ENCODE results near the gene PPP1R3C. TPM values are rescaled to one million over a fixed set of nuclear protein-coding genes. Genes with fewer than 3 reads are reported as not detected.

The PPP1R3C gene
- total and polyA plus RNA-seq, 9 donors: 2.9 to 42.3 (median 16.7) TPM

GRCh38 chr10:91622601-91623000 is 10.3 kb downstream of the PPP1R3C start:
- no peaks in the 10 kb centered on the region for H3K27me3 ChIP-seq
- intact Hi-C loops (cut with DNase I): no loop called here
- WGBS, 3 donors: 92 to 98% (median 93%) methylated on average over 1 of the region's 1 CpG
- H3K4me3 ChIP-seq: no peak overlapping the region
- no peaks in the 10 kb centered on the region for H3K4me1 ChIP-seq (ENCODE audit: insufficient read depth)
- H3K27ac ChIP-seq: no peak overlapping the region
- DNase-seq: no peak
- H3K9me3 ChIP-seq: no peaks in the 10 kb centered on the region
- TF ChIP-seq POLR2A (IDR thresholded peaks at IDR 0.05) (no peak), EP300 (IDR thresholded peaks at IDR 0.05) (no peak)
- TF ChIP-seq, protein P1, sequence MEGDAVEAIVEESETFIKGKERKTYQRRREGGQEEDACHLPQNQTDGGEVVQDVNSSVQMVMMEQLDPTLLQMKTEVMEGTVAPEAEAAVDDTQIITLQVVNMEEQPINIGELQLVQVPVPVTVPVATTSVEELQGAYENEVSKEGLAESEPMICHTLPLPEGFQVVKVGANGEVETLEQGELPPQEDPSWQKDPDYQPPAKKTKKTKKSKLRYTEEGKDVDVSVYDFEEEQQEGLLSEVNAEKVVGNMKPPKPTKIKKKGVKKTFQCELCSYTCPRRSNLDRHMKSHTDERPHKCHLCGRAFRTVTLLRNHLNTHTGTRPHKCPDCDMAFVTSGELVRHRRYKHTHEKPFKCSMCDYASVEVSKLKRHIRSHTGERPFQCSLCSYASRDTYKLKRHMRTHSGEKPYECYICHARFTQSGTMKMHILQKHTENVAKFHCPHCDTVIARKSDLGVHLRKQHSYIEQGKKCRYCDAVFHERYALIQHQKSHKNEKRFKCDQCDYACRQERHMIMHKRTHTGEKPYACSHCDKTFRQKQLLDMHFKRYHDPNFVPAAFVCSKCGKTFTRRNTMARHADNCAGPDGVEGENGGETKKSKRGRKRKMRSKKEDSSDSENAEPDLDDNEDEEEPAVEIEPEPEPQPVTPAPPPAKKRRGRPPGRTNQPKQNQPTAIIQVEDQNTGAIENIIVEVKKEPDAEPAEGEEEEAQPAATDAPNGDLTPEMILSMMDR (IDR thresholded peaks at IDR 0.05): no peak
- H3K36me3 ChIP-seq: no peaks in the 10 kb centered on the region

- Histone ChIP-seq H3K27ac (no peak overlapping the region), H3K9me3 (no peaks in the 10 kb centered on the region), H3K4me1 (ENCODE audit: insufficient read depth) (no peaks in the 10 kb centered on the region), H3K36me3 (no peaks in the 10 kb centered on the region), H3K27me3 (no peaks in the 10 kb centered on the region), H3K4me3 (no peak overlapping the region)
- WGBS, 3 donors: 71 to 84% (median 84%) methylated on average over 1 of the region's 1 CpG
- no peak for TF ChIP-seq POLR2A (IDR thresholded peaks at IDR 0.05)
- TF ChIP-seq EP300 (IDR thresholded peaks at IDR 0.05): no peak
- TF ChIP-seq, protein P1 (IDR thresholded peaks at IDR 0.05): no peak
- no peak for DNase-seq
- intact Hi-C loops (cut with DNase I): no loop called here
Measured at GRCh38 chr10:91621483-91622113, 11.3 kb downstream of the PPP1R3C start.

DNA sequence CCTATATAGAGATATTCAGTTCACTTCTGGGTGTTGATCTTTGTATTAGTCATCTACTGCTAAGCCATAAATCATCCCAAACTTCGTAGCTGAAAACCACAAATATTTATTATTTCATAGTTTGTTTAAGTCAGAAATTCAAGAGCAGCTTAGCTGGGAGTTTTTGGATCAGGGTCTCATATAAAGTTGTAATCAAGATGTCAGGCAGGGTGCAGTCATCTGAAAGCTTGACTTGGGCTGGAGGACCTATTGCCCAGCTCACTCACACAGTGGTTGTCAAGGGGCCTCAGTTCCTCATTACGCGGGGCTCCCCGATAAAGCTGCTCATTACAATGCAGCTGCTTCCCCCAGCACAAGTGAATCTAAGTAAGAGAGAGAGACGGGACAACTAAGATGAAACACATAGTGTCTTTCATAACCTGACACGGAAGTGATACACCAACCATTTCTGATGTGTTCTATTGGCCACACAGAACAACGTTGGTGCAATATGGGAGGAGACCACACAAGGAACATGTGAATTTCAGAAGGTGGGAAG is 15.7 kb downstream of the PPP1R3C start:
- H3K4me1 ChIP-seq (ENCODE audit: insufficient read depth): peaks cover 1% of the 10 kb centered on the region
- no peaks in the 10 kb centered on the region for H3K36me3 ChIP-seq
- H3K9me3 ChIP-seq: no peaks in the 10 kb centered on the region
- TF ChIP-seq POLR2A (IDR thresholded peaks at IDR 0.05): no peak
- TF ChIP-seq EP300 (IDR thresholded peaks at IDR 0.05): no peak
- TF ChIP-seq, protein P1 (IDR thresholded peaks at IDR 0.05): no peak
- no peak for DNase-seq
- WGBS, 3 donors: 74 to 83% (median 77%) methylated on average over 7 of the region's 7 CpGs
- intact Hi-C loops (cut with DNase I): no loop called here
- no peak overlapping the region for H3K27ac ChIP-seq
- no peak overlapping the region for H3K4me3 ChIP-seq
- no peaks in the 10 kb centered on the region for H3K27me3 ChIP-seq

DNA sequence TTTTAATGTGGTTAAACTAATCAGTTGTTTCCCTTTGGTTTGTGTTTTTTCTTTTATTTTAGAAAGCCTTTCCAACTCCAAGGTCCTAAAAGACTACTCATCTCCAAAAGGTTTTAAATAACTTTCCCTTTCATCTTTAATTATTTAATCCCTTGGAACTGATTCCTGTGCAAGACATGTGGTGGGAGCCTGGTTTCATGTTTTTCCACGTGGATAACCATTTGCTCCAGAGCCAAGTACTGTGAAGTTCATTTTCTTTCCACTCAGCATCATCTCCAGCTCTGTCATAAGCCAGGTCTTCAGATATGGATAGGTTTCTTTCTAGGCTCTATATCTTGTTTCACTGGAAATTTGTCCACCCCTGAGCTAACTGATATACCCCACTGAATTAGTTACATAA is 16.7 kb downstream of the PPP1R3C start:
- Histone ChIP-seq H3K4me3 (no peak overlapping the region), H3K9me3 (no peaks in the 10 kb centered on the region), H3K4me1 (ENCODE audit: insufficient read depth) (peaks cover 1% of the 10 kb centered on the region), H3K36me3 (no peaks in the 10 kb centered on the region), H3K27me3 (no peaks in the 10 kb centered on the region), H3K27ac (no peak overlapping the region)
- DNase-seq: no peak
- TF ChIP-seq, protein P1 (IDR thresholded peaks at IDR 0.05): no peak
- no peak for TF ChIP-seq POLR2A (IDR thresholded peaks at IDR 0.05)
- no peak for TF ChIP-seq EP300 (IDR thresholded peaks at IDR 0.05)
- WGBS, 3 donors: 14 to 15% (median 14%) methylated on average over 1 of the region's 1 CpG
- intact Hi-C loops (cut with DNase I): no loop called here
